ENCODE results near the gene OR2AG1.

GRCh38 chr11:6813656-6814055 lies 30.8 kb downstream of the OR2AG1 start:
- TF ChIP-seq ZNF449 (tag by site-specific recombination; IDR thresholded peaks at IDR 0.05): no peak
- TF ChIP-seq, protein P1, sequence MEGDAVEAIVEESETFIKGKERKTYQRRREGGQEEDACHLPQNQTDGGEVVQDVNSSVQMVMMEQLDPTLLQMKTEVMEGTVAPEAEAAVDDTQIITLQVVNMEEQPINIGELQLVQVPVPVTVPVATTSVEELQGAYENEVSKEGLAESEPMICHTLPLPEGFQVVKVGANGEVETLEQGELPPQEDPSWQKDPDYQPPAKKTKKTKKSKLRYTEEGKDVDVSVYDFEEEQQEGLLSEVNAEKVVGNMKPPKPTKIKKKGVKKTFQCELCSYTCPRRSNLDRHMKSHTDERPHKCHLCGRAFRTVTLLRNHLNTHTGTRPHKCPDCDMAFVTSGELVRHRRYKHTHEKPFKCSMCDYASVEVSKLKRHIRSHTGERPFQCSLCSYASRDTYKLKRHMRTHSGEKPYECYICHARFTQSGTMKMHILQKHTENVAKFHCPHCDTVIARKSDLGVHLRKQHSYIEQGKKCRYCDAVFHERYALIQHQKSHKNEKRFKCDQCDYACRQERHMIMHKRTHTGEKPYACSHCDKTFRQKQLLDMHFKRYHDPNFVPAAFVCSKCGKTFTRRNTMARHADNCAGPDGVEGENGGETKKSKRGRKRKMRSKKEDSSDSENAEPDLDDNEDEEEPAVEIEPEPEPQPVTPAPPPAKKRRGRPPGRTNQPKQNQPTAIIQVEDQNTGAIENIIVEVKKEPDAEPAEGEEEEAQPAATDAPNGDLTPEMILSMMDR (tag by site-specific recombination; IDR thresholded peaks at IDR 0.05): no peak
- TF ChIP-seq ZNF423 (tag by site-specific recombination; IDR thresholded peaks at IDR 0.05): no peak
- no peak for TF ChIP-seq PATZ1 (tag by site-specific recombination; IDR thresholded peaks at IDR 0.05)
- no peak for TF ChIP-seq ZNF707 (tag by site-specific recombination; IDR thresholded peaks at IDR 0.05)

Data from HEK293 (cell line).